ENCODE data around the gene PTCH1.

The PTCH1 gene

DNA sequence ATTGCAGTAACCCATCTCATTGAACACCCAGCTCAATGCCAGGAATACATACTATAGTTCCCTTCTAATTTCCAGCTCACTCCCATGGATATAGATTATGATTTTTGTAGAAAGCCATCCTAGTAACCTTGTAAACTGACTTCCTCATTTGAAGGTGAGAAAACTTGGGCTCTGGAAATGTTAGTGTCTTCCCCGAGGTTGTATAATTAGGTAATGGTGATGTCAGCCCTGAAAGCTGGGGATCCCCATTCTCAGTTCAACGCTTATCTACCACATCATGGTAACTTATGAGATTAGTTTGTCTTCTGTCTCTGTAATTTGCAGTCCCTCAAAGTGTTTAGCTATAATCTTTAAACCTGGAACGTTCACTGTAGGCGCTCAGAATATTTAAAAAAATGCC, 34.6 kb upstream of the PTCH1 start:
- TF ChIP-seq, protein P1, sequence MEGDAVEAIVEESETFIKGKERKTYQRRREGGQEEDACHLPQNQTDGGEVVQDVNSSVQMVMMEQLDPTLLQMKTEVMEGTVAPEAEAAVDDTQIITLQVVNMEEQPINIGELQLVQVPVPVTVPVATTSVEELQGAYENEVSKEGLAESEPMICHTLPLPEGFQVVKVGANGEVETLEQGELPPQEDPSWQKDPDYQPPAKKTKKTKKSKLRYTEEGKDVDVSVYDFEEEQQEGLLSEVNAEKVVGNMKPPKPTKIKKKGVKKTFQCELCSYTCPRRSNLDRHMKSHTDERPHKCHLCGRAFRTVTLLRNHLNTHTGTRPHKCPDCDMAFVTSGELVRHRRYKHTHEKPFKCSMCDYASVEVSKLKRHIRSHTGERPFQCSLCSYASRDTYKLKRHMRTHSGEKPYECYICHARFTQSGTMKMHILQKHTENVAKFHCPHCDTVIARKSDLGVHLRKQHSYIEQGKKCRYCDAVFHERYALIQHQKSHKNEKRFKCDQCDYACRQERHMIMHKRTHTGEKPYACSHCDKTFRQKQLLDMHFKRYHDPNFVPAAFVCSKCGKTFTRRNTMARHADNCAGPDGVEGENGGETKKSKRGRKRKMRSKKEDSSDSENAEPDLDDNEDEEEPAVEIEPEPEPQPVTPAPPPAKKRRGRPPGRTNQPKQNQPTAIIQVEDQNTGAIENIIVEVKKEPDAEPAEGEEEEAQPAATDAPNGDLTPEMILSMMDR (IDR thresholded peaks at IDR 0.05): no peak

DNA sequence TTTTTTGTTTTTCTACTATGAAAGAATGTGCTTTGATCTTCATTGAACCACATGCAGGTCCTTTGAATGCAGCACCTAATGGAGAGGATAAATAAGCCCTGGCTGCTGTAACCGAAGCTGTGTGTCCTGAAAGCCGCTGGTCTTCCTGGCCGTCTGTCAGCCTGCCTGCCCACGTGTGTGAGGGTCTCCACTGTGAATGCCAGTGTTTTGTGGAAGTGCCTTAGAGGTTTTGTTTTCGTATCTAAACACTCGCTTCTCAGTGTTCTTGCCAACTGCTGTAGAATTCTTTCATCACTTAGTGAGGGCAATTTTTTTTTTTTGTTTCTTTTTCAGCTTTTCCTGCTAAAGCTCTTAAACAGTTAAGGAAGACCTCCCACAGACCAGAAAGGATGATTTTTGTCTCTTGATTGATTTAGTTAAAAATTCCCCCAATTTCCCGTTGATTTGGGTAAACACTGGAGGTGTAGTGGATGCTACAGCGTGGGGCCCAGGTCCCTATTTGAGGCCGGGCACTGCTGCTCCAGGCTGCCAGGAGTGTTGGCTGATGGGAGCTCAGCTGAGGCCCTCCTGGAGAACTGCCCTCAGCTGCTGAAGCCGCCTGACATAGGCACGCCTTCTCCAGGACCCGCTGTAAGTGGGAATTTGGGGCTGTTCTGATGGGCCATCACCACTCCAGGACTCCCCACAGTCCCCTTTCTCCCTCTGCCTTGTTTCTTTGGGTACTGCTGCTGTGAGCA, 29.2 kb upstream of the PTCH1 start:
- TF ChIP-seq, protein P1 (IDR thresholded peaks at IDR 0.05): no peak

DNA sequence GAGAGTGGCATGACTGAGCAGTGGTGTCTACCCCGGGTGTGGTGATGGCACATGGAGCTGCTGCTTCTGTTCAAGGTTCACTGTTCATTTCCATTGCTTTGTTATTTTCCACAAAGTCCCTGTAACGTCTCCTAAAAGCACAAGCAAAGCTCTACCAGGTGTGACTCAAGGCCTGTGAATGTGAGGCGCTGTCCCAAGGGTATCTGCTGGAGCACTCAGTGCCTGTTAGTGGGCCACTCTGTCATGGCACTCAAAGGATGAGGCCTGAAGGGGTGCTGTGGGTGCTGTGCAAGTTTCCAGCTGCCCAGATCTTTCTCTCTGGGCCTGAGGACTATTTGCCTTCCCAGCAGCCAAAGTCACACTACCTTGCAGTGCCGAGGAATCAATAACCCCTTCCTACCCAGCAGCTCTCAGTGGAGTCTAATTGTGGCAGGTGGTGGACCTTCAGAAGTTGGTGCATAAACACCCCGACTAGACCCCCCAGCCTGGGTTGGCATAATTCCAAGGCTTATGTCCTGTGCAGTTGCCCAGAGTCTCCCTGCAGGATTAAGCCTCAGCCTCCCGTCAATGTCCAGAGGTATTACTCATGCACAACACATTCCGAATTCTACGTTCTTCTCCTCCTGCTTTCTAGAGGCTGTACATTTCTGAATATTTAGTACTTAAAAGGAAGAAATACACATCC, 17.4 kb upstream of the PTCH1 start:
- TF ChIP-seq, protein P1 (IDR thresholded peaks at IDR 0.05): no peak

DNA sequence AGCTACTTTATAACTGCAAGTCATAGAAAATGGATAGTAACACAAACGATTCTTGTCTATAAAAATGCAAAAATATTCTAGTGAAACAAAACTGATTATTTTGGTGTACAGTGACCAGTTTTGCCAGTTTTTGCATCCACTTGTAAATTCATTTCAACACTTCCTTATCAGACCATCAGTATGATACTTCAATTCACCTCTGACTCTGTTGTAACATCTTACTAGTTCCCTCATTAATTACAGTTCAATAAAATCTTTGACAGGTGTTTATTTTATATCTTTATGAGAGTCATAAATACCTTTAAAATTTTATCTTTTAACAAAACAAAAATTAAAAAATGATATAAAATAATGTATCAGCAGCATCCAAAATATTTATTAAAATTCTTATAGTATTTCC, 13.1 kb upstream of the PTCH1 start:
- TF ChIP-seq, protein P1 (IDR thresholded peaks at IDR 0.05): no peak

DNA sequence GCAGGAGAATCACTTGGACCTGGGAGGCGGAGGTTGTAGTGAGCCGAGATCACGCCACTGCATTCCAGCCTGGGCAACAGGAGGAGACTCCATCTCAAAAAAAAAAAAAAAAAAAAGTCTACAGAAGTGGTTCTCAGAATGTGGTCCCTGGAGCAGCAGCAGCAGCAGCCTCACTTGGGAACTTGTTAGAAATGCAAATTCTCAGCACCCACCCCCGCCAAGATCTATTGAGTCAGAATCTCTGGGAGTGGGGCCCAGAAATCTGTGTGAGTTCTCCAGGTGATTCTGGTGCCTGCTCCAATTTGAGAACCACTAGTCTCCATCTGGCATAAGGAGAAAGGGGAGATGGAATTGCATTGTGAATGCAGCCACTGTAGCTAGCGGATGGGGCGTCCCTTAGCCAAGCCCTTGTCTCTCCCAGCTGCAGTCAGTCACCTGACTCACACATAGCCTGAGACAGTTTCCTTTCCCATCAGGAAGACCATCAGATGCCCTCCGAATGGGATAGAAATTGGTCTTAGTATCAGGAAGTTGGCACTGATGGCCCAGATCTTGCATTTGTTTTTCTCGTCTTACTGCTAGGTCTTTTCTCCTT, 12.2 kb upstream of the PTCH1 start:
- TF ChIP-seq, protein P1 (IDR thresholded peaks at IDR 0.05): no peak

DNA sequence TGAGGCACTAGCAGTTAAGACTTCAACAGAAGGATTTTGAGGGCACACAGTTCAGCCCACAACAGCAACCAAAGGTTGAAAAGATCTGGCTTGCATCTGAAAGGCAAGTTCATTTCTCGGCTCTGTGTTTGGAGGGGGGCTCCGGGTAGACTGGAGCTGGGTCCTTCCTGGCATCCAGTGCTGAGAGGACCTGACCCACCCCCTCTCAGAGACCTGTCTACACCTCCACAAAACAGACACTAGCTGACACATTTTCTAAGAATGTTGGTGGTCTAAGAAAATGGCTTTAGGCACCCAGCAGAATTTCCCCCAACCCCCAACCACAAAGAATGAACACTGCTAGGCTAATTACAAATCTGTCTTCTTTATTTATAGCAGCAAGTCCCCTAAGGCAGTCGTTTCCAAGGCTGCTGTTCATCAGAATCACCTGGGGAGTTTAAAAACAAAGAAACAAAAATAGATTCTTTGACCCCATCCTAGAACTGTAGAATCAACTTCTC, 6.2 kb upstream of the PTCH1 start:
- TF ChIP-seq, protein P1 (IDR thresholded peaks at IDR 0.05): no peak

DNA sequence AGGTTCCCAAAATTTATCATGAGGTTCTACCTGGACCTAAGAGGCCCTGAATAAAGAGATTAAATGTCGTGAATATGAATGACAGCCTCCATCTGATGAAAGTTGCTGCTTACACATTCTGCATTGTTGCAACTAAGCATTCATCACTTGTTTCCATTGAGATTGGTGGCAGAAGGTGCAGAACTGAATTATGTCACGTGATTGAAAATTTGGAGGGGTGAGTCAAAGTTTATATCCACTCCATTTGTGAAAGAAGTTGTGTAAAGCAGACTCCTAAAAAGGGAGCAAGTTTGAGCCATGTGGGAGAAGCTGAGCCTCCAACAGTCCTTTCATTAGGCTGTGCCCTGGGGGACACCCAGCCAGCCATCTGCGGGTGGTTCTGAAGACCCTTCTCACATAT, 4.9 kb upstream of the PTCH1 start:
- TF ChIP-seq, protein P1 (IDR thresholded peaks at IDR 0.05): no peak
